GM23338 (cell line): ENCODE results near the gene CCDC124. TPM values are rescaled to one million over a fixed set of nuclear protein-coding genes. Genes with fewer than 3 reads are reported as not detected.

ENCODE experiments used
- EZH2 ChIP-seq: fragments of 200-600 bp; sonication (generic); IDR thresholded peaks from one replicate; pipeline ENCODE4 v1.8.0; 2017; ENCODE audit warnings: antibody characterized with exemption, mild to moderate bottlenecking, low read depth; ENCODE audit not compliant: unreplicated experiment
- EZH2phosphoT487 ChIP-seq: fragments of 200-600 bp; sonication (generic); IDR thresholded peaks from one replicate; pipeline ENCODE4 v1.8.1; 2018; ENCODE audit warnings: antibody characterized with exemption; ENCODE audit not compliant: unreplicated experiment
- JUNB ChIP-seq: IDR thresholded peaks from one replicate; pipeline ENCODE4 v1.6.1; 2016; ENCODE audit warnings: antibody characterized with exemption; ENCODE audit not compliant: unreplicated experiment
- STAT1 ChIP-seq: IDR thresholded peaks from one replicate; pipeline ENCODE4 v1.6.1; 2016; ENCODE audit warnings: antibody characterized with exemption; ENCODE audit not compliant: unreplicated experiment
- ZNF114 ChIP-seq: fragments of 250-450 bp; sonication (Bioruptor Pico); IDR thresholded peaks from 2 replicates; pipeline ENCODE4 v1.5.0; 2020; ENCODE audit warnings: mild to moderate bottlenecking, moderate library complexity
- ZNF462 ChIP-seq: fragments of 250-450 bp; sonication (Bioruptor Pico); IDR thresholded peaks from 2 replicates; pipeline ENCODE4 v1.5.0; 2020; ENCODE audit warnings: mild to moderate bottlenecking, moderate library complexity
- polyA plus RNA-seq: library from polyadenylated mRNA; unstranded; fragments of >200 nt; fragmentation: Nextera tagmentation; extraction: Ambion mirVana; gene quantifications from 2 replicates; pipeline ENCODE4 v1.2.1, GENCODE V29; 2016
- small RNA-seq: library from RNA; depleted of rRNA; stranded (forward); fragments of <200 nt; gene quantifications from one replicate; pipeline ENCODE3, GENCODE V24; 2014; ENCODE audit warnings: low replicate concordance
- total RNA-seq: library from RNA; depleted of rRNA; stranded (reverse); fragments of >200 nt; shearing (Covaris generic); gene quantifications from 2 replicates; pipeline ENCODE4 v1.2.3, GENCODE V29; 2014; rRNA removed
- TF ChIP-seq, protein P1 (sequence below): IDR thresholded peaks from one replicate; pipeline ENCODE4 v1.6.1; 2018; ENCODE audit warnings: antibody characterized with exemption; ENCODE audit not compliant: unreplicated experiment

Gene CCDC124
- total and polyA plus RNA-seq, 2 experiments from 2014 or later, result 56.0 to 182 TPM

DNA sequence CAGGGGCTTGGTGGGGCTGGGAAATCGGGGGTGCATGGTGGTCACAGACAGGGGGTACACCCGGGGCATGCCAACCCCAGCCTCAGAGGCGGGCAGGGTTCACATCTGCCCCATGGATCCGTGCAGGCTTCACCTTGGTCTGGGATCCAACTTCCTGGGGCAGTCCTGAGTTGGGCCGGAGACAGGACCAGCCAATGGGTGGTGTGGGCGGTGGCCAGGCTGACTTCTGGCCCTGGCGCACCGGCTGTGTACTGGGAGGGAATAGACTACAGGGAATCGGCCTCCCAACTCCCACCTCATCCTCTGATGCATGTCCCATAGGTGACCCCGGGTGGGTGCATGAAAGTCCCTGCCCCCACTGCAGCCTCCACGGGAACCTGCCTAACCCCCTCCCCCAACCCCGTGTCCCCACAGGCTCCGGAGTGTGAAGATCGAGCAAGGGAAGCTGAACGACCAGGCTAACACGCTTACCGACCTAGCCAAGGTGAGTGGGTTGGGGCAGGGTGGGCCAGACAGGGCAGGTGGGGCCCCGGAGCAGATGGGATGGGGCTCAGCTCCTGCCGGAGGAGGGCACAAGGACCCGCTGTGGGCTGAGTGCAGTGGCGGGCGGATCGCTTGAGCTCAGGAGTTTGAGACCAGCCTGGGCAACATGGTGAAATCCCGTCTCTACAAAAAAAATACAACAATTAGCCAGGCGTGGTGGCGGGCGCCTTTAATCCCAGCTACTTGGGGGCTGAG lies 60.4 kb downstream of the CCDC124 start (continued):
- no peak for TF ChIP-seq ZNF462 (CRISPR knock-in tag)
- no peak for TF ChIP-seq STAT1
- TF ChIP-seq EZH2phosphoT487, result no peak
- TF ChIP-seq EZH2, result no peak
- no peak for TF ChIP-seq ZNF114
- TF ChIP-seq JUNB, result no peak
- TF ChIP-seq, protein P1, sequence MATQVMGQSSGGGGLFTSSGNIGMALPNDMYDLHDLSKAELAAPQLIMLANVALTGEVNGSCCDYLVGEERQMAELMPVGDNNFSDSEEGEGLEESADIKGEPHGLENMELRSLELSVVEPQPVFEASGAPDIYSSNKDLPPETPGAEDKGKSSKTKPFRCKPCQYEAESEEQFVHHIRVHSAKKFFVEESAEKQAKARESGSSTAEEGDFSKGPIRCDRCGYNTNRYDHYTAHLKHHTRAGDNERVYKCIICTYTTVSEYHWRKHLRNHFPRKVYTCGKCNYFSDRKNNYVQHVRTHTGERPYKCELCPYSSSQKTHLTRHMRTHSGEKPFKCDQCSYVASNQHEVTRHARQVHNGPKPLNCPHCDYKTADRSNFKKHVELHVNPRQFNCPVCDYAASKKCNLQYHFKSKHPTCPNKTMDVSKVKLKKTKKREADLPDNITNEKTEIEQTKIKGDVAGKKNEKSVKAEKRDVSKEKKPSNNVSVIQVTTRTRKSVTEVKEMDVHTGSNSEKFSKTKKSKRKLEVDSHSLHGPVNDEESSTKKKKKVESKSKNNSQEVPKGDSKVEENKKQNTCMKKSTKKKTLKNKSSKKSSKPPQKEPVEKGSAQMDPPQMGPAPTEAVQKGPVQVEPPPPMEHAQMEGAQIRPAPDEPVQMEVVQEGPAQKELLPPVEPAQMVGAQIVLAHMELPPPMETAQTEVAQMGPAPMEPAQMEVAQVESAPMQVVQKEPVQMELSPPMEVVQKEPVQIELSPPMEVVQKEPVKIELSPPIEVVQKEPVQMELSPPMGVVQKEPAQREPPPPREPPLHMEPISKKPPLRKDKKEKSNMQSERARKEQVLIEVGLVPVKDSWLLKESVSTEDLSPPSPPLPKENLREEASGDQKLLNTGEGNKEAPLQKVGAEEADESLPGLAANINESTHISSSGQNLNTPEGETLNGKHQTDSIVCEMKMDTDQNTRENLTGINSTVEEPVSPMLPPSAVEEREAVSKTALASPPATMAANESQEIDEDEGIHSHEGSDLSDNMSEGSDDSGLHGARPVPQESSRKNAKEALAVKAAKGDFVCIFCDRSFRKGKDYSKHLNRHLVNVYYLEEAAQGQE, result no peak

Small RNA genes within 50 kb of the gene (small RNA-seq; reads per million reads assigned to genes)
- not detected for gene RNA5SP468

Other genes starting within 250 kb of the CCDC124 start
- gene UNC13A, start 244.7 kb upstream of the CCDC124 start, total RNA-seq, result 25.0 and 30.4 TPM in 2 replicates
- gene UNC13A, start 244.7 kb upstream of the CCDC124 start, polyA plus RNA-seq, result 8.7 and 9.5 TPM in 2 replicates
- 67.6 and 102 TPM in 2 replicates for gene MAP1S, start 213.5 kb upstream of the CCDC124 start, total RNA-seq
- gene MAP1S, start 213.5 kb upstream of the CCDC124 start, polyA plus RNA-seq, result 104 and 118 TPM in 2 replicates
- gene FCHO1, start 181.5 kb upstream of the CCDC124 start, total RNA-seq, result 22.4 and 42.3 TPM in 2 replicates
- gene FCHO1, start 181.5 kb upstream of the CCDC124 start, polyA plus RNA-seq, result 14.9 and 18.5 TPM in 2 replicates
- 1.0 and 1.9 TPM in 2 replicates for gene B3GNT3, start 137.9 kb upstream of the CCDC124 start, total RNA-seq
- gene B3GNT3, start 137.9 kb upstream of the CCDC124 start, polyA plus RNA-seq, result 0.90 and 0.99 TPM in 2 replicates
- not detected in 2 replicates for gene INSL3, start 111.5 kb upstream of the CCDC124 start, total RNA-seq
- 0.76 and 1.5 TPM in 2 replicates for gene INSL3, start 111.5 kb upstream of the CCDC124 start, polyA plus RNA-seq
- 4.2 and 5.4 TPM in 2 replicates for gene JAK3, start 85.0 kb upstream of the CCDC124 start, total RNA-seq
- 2.8 and 2.9 TPM in 2 replicates for gene JAK3, start 85.0 kb upstream of the CCDC124 start, polyA plus RNA-seq
- 1,233 and 1,314 TPM in 2 replicates for gene RPL18A, start 73.1 kb upstream of the CCDC124 start, total RNA-seq
- gene RPL18A, start 73.1 kb upstream of the CCDC124 start, polyA plus RNA-seq, result 2,829 and 2,918 TPM in 2 replicates
- 2.1 and 2.6 TPM in 2 replicates for gene SLC5A5, start 61.1 kb upstream of the CCDC124 start, total RNA-seq
- 1.0 and 1.7 TPM in 2 replicates for gene SLC5A5, start 61.1 kb upstream of the CCDC124 start, polyA plus RNA-seq
- 12.4 and 29.8 TPM in 2 replicates for gene KCNN1, start 34.1 kb downstream of the CCDC124 start, total RNA-seq
- gene KCNN1, start 34.1 kb downstream of the CCDC124 start, polyA plus RNA-seq, result 2.2 and 3.3 TPM in 2 replicates
- gene ARRDC2, start 75.2 kb downstream of the CCDC124 start, total RNA-seq, result 7.1 and 18.7 TPM in 2 replicates
- gene ARRDC2, start 75.2 kb downstream of the CCDC124 start, polyA plus RNA-seq, result 2.4 and 3.2 TPM in 2 replicates
- not detected in 2 replicates for gene IL12RB1, start 153.9 kb downstream of the CCDC124 start, total RNA-seq
- gene IL12RB1, start 153.9 kb downstream of the CCDC124 start, polyA plus RNA-seq, result not detected in 2 replicates
- 8.8 and 9.9 TPM in 2 replicates for gene MAST3, start 164.8 kb downstream of the CCDC124 start, total RNA-seq
- 5.6 and 6.3 TPM in 2 replicates for gene MAST3, start 164.8 kb downstream of the CCDC124 start, polyA plus RNA-seq
- 37.1 and 66.6 TPM in 2 replicates for gene PIK3R2, start 220.1 kb downstream of the CCDC124 start, total RNA-seq
- 8.5 and 9.8 TPM in 2 replicates for gene PIK3R2, start 220.1 kb downstream of the CCDC124 start, polyA plus RNA-seq
- gene IFI30, start 240.8 kb downstream of the CCDC124 start, total RNA-seq, result 17.1 and 27.4 TPM in 2 replicates
- 31.9 and 34.4 TPM in 2 replicates for gene IFI30, start 240.8 kb downstream of the CCDC124 start, polyA plus RNA-seq